Colonic mucosa (tissue), 4 donors: Measurements from ENCODE around the gene ATP8A1. TPM values are rescaled to one million over a fixed set of nuclear protein-coding genes. Genes with fewer than 3 reads are reported as not detected.

Source experiments
- DNase-seq: peaks from one replicate; pipeline ENCODE4 v3.0.0-alpha.2; 2020
- H3K27ac ChIP-seq: fragments of 200-600 bp; one replicate; pipeline ENCODE4 v1.8.0; 2021
- H3K27me3 ChIP-seq: fragments of 200-600 bp; one replicate; pipeline ENCODE4 v1.8.0; 2021
- H3K36me3 ChIP-seq: fragments of 200-600 bp; one replicate; pipeline ENCODE4 v1.8.0; 2021
- H3K4me1 ChIP-seq: fragments of 200-600 bp; one replicate; pipeline ENCODE4 v1.8.0; 2021; ENCODE audit warnings: mild to moderate bottlenecking
- H3K4me3 ChIP-seq: fragments of 200-600 bp; one replicate; pipeline ENCODE4 v1.8.0; 2021
- H3K9ac ChIP-seq, 2 donors: one replicate each; pipeline ENCODE4 v1.7.0; 2013; ENCODE audit warnings: control low read depth in 2 of 2, low read depth in 2 of 2, low read length in 2 of 2
- H3K9me3 ChIP-seq: fragments of 200-600 bp; one replicate; pipeline ENCODE4 v1.8.0; 2021
- intact Hi-C: fragments of 100-400 bp; cut with DNase I; formaldehyde crosslinking; loops from one replicate; pipeline ENCODE4 v1.14.1; 2022
- total RNA-seq, 2 donors: library from RNA; stranded (reverse); fragmentation: NEBNext Ultra II Directional in 1 of 2; extraction: Animal tissue kit (Norgen Biotek cat#: 25700) in 1 of 2; gene quantifications; one replicate each; pipeline ENCODE4 v1.2.1, GENCODE V29; 2021
- TF ChIP-seq, protein P1 (sequence below): fragments of 200-600 bp; IDR thresholded peaks from one replicate; pipeline ENCODE4 v1.8.0; 2022; ENCODE audit warnings: antibody characterized with exemption, mild to moderate bottlenecking
- donor health status: healthy.
- donor health status: DM: no; HTN: no; CAD: no.
- donor health status: DM: no; HTN: no; CAD: no.

ATP8A1 gene
- total RNA-seq, 2 donors from 2014 or later: 19.1 to 34.0 TPM

DNA sequence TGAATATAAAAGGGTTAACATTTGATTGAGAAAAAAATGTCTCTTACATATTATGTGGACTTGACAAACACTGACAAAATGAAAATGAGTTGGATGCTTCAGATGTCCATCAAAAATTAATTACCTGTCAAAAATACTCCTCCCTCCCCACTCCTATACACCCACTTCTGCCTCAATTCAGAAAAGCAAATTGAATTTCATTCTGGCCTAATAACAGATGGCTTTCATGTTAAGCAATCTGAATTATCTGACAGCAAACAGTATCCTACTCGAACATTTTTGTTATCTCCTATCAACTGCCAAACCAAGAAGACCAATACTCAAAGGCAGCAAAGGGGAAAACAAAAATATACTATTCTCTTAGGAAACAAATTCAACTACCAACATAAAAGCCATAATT lies 44.0 kb downstream of the ATP8A1 start:
- intact Hi-C loops: no loop called here
- TF ChIP-seq, protein P1, sequence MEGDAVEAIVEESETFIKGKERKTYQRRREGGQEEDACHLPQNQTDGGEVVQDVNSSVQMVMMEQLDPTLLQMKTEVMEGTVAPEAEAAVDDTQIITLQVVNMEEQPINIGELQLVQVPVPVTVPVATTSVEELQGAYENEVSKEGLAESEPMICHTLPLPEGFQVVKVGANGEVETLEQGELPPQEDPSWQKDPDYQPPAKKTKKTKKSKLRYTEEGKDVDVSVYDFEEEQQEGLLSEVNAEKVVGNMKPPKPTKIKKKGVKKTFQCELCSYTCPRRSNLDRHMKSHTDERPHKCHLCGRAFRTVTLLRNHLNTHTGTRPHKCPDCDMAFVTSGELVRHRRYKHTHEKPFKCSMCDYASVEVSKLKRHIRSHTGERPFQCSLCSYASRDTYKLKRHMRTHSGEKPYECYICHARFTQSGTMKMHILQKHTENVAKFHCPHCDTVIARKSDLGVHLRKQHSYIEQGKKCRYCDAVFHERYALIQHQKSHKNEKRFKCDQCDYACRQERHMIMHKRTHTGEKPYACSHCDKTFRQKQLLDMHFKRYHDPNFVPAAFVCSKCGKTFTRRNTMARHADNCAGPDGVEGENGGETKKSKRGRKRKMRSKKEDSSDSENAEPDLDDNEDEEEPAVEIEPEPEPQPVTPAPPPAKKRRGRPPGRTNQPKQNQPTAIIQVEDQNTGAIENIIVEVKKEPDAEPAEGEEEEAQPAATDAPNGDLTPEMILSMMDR: no peak
- no peak overlapping the region for H3K9ac ChIP-seq
- H3K4me1 ChIP-seq: no peaks in the 10 kb centered on the region
- no peaks in the 10 kb centered on the region for H3K36me3 ChIP-seq
- H3K4me3 ChIP-seq: no peak overlapping the region
- no peak for DNase-seq
- no peak overlapping the region for H3K27ac ChIP-seq
- H3K9me3 ChIP-seq: no peaks in the 10 kb centered on the region
- no peaks in the 10 kb centered on the region for H3K27me3 ChIP-seq

- Histone ChIP-seq H3K27me3 (no peaks in the 10 kb centered on the region), H3K36me3 (no peaks in the 10 kb centered on the region), H3K27ac (no peak overlapping the region), H3K4me1 (no peaks in the 10 kb centered on the region), H3K9me3 (no peaks in the 10 kb centered on the region), H3K9ac (no peak overlapping the region), H3K4me3 (no peak overlapping the region)
- DNase-seq: no peak
- TF ChIP-seq, protein P1: no peak
- intact Hi-C loops: no loop called here
Measured at GRCh38 chr4:42610941-42611340, 46.0 kb downstream of the ATP8A1 start.

DNA sequence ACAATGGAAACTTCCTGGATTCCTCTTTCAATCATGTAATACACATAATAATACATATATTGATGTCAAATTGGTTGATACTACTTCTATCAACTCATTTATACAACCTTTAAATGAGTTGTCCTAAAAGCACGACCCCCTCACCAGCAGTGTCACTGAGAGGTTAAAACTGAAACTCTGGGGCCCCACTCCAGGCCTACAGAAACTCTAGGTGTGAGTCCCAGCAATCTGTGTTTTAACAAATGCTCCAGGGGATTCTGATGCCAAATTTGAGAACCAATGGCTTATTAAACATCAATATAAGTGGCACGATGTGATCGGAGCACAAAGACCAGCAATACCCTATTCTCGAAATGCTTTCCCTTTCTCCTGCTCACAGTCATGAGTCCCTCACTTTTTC lies 47.9 kb downstream of the ATP8A1 start:
- Histone ChIP-seq H3K36me3 (no peaks in the 10 kb centered on the region), H3K27ac (no peak overlapping the region), H3K27me3 (no peaks in the 10 kb centered on the region), H3K4me3 (no peak overlapping the region), H3K4me1 (no peaks in the 10 kb centered on the region), H3K9ac (no peak overlapping the region), H3K9me3 (no peaks in the 10 kb centered on the region)
- no peak for DNase-seq
- TF ChIP-seq, protein P1: no peak
- intact Hi-C loops: no loop called here

GRCh38 chr4:42608551-42608950 lies 48.4 kb downstream of the ATP8A1 start:
- TF ChIP-seq, protein P1: no peak
- no peak for DNase-seq
- intact Hi-C loops: no loop called here

GRCh38 chr4:42607011-42607726 lies 49.7 kb downstream of the ATP8A1 start:
- intact Hi-C loops: no loop called here
- DNase-seq: no peak
- Histone ChIP-seq H3K27me3 (no peaks in the 10 kb centered on the region), H3K9me3 (no peaks in the 10 kb centered on the region), H3K36me3 (no peaks in the 10 kb centered on the region), H3K4me1 (no peaks in the 10 kb centered on the region), H3K4me3 (no peak overlapping the region), H3K9ac (no peak overlapping the region), H3K27ac (no peak overlapping the region)
- TF ChIP-seq, protein P1: no peak

More at GRCh38 chr4:42608551-42608950, 48.4 kb downstream of the ATP8A1 start:
- Histone ChIP-seq H3K4me1 (no peaks in the 10 kb centered on the region), H3K9ac (no peak overlapping the region), H3K36me3 (no peaks in the 10 kb centered on the region), H3K27ac (no peak overlapping the region), H3K9me3 (no peaks in the 10 kb centered on the region), H3K27me3 (no peaks in the 10 kb centered on the region), H3K4me3 (no peak overlapping the region)
